Stromal cell of bone marrow (primary cell): ENCODE results near the gene MRPL28.
"Not testable (repeated sequence)": the region's sequence is repeated elsewhere in the genome, so short reads cannot be mapped to it uniquely, and the experiment has no call there.

Source experiments
- DNase-seq: peaks from one replicate; pipeline ENCODE4 v3.0.0-alpha.2; 2012; ENCODE audit warnings: low read depth

The MRPL28 gene

DNA sequence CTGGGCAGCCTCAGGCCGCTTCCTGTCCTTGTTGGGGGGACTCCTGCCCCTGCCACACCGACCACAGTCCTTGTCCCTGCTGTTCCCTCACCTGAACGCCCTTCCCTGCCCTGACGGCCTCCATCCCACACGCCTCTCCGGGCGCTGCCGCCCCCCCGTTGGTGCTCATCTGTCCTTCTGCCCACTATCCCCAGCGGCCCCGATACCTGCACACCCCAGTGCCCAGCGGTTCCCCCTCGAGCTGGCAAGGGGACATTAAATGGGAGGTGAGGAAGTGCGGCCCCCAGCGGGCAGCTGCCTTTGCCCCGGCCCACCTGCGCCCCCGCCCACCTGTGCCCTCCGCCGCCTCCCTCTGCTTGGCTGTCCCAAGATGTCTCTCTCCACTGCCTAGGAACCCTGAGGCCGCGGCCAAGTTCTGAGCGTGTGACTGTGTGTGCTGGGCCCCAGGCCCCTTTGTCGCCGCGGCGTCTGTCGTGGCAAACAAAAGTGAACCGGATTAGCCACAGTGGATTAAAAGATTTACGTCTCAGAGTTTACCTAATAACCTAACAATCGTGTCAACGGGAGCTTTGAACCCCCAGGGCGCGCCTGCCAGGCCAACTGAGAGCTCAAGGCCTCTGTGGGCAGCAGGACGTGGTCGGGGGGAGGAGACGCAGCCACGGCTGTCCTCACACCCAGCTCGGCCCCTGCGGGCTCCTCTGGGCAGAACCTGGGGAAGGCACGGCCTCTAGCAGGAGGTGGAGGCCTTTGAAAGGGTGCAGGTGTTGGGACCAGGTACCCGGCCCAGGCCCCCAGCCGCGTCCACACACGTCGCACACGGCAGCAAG, 10.3 kb downstream of the MRPL28 start:
- DNase-seq = no peak

DNA sequence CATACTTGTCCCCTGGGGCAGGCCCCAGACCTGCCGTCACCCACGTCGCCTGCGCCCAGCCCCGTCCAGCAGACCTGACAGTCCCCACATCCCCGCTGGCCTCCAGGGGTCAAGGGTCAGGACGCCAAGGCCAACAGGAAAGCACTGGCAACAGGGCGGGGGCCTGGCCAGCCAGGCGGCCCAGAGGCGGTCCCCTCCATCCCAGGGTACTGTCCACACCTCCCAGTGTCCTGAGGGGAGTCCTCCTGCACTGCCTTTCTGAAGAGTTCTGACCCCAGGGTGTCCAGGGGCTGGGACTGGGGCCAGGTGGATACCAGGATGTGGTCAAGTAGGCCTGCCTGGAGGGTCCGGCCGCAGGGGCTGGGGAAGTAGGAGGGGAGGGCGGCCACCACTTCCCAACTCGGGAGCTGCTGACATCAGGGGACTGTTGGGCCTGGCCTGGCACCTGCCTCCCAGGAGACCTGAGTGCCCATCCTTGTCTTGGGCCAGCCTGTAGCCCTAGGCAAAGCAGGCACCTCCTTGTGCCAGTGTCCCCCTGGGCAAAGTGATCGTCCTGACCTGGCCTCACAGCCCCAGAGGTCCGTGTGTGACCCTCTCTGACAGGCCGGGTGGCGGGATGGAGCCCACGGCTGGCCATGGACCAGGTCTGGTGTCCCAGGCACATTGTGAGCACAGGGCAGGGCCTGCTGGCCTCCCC, 11.1 kb downstream of the MRPL28 start:
- DNase-seq = no peak

DNA sequence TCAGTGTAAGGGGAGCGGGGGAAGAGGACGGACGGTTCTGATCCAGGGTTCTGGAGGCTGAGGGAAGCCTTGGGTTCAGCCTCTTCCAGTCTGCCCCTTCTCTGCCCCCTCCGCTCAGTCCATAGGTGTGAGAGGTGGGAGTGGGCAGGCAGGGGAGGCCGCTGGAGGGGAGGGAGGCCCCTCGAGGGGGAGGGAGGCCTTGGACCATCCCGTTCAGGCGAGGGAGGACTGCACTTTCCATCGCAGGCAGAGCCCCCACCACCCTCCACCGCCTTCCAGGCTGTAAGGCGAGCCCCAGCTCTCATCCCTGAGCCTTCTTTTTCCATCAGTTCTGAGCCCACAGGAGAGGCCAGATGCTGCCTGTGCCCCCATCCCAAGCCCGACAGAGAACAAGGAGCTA, 13.6 kb downstream of the MRPL28 start:
- no peak for DNase-seq

DNA sequence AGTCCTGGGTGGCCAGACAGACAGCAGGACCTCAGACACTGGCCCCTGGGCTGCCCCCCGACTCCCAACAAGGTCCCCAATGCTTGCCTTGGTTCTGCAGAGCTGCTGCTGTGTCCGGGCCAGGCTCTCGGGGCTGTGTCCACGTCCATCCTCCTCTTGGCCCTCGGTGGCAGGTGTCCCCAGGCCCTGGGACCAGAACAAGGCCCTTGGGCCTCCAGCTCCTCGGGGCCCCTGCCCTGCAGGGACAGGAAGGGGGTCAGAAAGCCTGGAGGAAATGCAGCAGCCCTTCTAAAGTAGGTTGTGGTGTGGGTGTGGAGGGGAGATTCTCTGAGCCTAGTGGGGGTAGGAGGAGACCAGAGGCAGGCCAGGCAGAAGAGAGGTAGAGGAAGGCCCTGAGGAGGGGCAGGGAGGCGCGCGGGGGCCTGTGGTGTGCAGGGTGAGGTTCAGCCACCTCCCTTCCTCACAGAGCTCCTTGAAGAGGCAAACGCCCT, 15.3 kb downstream of the MRPL28 start:
- DNase-seq = no peak

DNA sequence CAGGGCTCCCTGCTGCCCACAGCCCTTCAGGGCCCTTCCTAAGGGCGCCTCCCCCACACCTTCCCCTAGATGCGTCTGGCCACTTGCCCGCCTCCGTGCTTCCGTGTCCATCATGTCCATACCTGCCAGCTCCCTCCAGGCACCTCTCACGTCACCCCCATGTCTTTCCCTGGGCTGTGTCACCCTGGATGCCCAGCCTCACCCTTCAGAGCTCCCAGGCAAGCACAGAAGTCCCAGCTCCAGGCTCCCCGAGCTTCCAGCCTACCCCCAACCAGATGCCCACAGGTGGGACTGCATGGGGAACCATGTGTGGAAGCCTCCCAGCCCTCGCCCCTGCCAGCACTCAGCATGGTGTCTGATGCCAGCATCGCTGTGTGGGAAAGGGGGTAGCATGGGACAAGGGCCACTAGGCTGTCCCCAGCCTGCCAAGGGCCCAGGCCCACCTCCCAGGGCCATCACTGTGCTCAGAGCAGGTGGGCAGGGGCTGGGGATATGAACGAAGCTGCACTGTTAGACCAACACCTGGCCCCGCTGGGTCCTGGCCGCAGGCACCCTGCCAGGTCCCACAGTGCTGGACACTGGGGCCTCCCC, 16.0 kb downstream of the MRPL28 start:
- DNase-seq = no peak

DNA sequence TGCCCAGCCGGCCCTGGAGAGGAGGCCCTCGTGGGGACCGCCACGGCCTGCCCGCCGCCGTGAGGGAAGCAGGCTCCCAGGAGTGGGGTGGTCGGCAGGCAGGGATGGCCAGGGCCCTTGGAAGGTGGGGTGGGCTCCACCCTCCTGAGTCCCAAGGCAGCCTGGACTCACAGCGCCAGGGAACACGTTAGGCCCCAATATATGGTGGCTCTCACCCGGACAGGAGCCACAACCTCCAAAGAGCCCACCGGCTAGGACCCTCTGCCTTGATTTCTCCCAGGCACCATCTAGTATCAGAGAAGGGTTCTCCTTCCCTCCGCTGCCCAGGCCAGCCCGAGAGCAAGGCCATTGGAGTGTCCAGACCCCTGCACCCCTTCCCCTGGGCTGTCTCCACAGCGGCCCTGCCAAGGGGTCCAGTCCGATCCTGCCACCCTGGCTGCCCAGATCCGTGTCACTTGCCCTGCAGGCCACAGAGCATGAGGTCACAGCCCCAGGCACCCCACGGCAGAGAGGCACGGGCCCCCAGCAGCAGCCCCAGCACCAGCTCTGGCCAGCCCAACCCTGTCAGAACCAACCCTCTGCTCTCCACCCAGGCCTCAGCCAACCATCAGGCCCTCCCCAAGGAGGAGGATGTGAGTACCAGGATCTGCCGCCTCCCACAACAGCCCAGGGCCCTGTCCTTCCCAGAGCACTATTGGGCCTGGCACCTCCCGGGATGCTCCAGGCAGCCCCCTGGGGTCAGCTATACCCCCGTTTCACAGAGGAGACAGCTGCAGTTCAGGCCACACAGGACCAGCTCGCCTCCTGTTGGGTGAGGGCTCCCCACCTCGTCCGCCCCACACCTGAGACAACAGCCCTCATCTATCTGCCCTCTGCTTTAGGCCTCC, 16.7 kb downstream of the MRPL28 start:
- DNase-seq = no peak

DNA sequence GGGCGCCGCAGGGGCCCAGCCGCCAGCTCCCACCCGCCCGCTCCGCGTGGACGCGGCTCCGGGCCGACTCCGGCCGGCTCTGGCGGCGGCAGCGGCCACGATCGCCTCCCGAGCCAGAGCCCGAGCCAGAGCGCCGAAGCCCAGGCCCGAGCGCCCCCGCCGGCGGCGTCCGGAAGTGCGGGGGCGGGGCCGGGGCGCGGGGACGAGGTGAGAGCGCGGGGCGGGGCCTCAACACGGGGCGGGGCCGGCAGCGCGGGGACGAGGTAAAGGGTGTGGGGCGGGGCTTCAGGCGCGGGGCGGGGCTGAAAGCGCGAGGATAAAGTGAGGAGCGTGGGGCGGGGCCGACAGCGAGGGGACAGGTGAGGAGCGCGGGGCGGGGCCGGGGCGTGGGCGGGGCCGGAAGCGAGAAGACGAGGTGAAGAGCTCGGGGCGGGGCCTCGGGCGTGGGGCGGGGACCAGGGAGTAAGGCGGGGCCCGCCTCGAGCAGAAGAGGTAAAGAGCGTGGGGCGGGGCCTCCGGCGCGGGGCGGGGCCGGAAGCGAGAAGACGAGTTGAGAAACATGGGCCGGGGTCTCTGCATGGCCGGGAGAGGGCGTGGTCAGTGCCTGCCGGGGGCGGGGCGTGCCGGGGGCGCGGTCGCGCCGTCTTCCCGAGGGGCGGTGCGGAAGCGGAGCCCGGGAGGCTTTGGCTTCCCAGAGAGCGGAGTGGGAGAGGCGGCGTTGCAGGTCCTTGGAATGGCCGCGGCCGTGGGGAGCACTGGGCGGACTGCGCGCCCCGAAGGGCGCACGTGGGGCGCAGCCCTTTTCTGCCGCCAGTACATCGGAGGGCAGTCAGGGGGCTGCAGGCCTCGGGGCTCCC, 17.6 kb downstream of the MRPL28 start, which contains the start of gene AXIN1:
Gene AXIN1, minus strand, starts transcription at position 177 of the 857 bp plus-strand sequence. CDS start 5,698 bp downstream, outside the sequence.
- peak; percentile 71 for DNase-seq

DNA sequence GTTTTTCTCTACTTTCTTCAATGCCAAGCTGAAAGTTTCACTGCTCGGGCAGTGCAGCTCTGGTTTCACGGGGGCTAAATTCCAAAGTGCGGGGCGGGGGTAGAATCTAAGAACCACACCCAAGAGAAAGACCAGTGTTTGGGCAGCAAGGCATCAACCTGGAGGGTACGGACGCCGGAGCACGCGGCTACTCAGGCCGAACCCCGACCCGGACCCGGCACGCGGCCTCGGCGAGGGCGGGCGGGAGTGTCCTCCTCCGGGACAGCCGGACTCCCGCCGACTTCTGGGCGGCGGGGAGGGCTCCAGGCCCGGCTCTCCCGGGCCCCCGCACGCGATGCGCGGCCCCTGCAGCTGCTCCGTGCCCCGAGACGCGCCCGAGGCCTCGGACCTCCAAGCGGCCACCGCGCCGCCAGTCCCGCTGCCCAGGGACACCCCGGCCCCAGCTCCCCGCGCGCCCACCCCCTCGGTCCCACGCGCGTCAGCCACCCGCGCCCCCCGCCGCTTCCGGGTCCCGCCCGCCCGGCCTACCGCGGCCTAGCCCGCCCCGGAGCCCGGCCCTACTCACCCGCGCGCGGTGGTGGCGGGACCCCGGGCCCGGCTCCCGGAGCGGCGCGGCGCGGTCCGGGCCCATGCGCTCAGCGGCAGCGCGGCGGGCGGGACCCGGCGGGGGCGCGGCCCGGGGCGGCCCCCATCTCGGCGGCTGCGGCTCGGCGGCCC, 18.4 kb downstream of the MRPL28 start:
- DNase-seq = no peak

DNA sequence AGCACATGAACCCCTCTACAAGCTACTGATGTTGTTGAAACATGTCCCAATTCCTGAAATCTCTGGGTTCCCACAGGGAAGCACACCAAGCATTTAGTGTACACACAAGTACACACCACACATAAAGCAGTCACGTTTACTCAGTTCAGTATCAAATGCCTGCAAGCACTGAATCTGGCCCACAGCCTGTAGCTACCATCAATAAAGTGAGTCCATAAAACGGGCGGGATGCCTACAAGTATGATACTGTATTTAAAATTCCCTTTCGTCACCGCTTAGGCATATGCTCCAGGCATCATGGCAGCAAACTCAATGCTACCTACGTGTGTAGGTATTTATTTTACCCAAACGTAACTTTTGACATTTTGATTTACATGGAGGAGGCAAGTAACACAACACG, 20.1 kb downstream of the MRPL28 start:
- DNase-seq = no peak

DNA sequence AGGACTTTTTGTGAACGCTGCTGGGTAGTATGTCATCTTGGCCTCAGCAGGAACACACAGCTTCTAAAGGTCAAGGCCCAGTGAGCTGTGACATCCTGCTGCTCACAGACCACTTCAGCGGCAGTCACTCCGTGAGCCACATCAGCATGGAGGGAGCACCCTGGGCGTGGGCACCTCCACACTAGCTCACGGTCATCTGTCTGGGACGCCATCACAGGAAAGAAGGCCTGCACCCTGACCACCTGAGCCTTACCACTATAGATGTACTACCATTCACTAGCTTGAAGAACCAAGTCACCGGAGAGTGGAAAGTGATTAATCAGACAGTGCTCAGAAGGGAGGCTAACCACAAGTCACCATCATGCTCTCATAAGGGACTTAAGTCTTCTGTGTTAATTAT, 21.1 kb downstream of the MRPL28 start:
- DNase-seq = no peak

DNA sequence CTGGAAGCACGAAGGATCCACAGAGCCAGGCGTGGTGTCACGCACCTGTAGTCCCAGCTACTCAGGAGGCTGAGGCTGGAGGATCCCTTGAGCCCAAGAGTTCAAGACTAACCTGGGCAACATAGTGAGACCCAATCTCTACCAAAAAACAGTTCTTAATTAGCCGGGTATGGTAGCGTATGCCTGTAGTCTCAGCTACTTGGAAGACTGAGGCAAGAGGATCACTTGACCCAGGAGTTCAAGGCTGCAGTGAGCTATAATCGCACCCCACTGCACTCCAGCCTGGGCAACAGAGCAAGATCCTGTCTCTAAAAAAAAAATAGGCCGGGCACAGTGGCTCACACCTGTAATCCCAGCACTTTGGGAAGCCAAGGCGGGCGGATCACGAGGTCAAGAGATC, 21.8 kb downstream of the MRPL28 start:
- DNase-seq = not testable (repeated sequence)

DNA sequence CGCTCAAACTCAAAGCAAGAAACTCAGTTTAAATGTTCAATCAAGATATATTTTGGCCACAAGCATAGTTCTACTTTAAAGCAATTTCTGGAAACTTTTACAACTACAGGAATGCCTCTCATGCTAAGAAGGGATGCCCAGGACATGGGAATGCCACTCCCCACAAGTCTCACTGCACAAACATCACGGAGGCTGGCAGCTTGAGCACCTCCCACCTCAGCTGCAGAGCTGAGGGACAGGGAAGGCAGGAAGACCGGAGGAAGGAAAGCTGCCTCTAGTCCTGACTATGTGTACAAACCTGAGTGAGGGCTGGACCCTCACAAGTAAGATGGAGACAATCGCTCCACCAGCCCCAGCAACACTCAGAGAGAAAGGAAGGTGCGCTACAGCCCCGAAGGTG, 23.1 kb downstream of the MRPL28 start:
- no peak for DNase-seq

DNA sequence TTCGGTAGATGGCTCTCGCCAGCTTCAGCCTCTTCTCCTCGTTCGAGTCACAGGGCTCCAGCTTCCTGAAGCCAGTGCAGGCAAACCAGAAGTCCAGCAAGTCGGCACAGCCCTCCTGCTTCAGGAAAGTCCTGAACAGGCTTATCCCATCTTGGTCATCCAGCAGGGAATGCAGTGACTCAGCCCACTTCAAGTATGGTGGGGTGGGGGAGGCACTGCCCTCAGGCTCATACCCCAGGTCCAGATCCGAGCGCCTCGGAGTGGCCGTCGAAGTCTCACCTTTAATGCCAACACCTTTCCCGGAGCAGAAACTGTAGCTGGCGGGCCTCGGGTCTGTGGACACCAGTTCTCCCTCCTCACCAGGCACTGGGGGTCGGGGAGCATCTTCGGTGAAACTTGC, 23.8 kb downstream of the MRPL28 start:
- DNase-seq = no peak

DNA sequence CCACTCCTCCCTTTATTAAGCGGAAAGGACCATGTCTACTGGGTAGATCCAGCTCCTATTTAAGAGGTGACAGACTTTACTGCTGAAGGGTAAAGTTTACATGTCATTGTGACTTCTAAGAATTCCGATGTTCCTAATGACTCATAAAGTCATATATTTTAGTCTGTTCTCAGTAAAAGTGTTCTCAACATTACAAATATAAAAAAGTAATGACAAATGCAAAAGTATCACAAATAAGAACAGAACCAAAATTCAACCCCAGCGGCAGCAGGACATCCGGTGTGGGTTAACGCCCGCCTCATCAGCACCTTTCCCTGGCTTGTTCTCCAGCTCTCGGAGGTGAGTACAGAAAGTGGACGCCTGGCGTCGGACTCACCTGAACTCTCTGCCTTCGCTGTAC, 24.6 kb downstream of the MRPL28 start:
- no peak for DNase-seq

DNA sequence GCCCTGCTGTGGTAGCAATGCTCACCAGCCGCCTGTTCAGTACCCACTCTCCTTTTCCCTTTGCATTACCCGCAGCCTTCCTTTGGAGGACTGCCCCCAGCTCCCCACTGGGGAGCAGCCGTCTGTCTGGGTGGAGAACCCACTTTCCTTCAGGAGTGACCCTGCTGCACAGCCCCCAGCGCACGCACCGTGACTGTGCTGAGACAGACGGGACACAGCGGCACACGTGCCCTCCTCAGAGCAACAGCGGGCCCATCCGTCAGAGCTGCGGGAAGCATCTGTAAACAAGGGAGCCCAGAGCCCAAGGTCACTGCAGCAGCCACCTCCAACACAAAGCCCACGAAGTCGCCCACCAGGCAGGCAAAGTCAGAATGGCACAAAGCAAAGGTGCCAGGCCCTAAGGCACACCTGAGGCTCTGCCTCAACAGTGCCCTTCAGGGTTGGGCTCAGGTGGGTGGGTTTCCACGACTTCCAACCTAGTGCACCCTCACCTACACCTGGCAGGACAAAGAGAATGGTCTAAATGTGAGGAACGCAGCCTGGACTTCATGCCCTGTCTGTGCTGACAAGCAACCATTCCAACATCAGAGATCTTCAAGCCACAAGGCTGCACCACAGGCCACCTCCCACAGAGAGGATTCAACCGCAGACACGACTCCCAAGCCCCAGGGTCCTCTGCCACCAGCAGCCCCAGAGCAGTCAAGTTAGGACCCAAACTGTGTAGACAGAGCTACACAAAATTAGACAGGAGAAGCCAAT, 27.7 kb downstream of the MRPL28 start:
- no peak for DNase-seq

DNA sequence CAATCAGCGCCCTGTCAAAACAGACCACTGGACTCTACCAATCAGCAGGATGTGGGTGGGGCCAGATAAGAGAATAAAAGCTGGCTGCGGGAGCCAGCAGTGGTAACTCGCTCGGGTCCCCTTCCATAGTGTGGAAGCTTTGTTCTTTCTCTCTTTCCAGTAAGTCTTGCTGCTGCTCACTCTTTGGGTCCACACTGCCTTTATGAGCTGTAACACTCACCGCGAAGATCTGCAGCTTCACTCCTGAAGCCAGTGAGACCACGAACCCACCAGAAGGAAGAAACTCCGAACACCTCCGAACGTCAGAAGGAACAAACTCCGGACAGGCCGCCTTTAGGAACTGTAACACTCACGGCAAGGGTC, 28.4 kb downstream of the MRPL28 start:
- not testable (repeated sequence) for DNase-seq

DNA sequence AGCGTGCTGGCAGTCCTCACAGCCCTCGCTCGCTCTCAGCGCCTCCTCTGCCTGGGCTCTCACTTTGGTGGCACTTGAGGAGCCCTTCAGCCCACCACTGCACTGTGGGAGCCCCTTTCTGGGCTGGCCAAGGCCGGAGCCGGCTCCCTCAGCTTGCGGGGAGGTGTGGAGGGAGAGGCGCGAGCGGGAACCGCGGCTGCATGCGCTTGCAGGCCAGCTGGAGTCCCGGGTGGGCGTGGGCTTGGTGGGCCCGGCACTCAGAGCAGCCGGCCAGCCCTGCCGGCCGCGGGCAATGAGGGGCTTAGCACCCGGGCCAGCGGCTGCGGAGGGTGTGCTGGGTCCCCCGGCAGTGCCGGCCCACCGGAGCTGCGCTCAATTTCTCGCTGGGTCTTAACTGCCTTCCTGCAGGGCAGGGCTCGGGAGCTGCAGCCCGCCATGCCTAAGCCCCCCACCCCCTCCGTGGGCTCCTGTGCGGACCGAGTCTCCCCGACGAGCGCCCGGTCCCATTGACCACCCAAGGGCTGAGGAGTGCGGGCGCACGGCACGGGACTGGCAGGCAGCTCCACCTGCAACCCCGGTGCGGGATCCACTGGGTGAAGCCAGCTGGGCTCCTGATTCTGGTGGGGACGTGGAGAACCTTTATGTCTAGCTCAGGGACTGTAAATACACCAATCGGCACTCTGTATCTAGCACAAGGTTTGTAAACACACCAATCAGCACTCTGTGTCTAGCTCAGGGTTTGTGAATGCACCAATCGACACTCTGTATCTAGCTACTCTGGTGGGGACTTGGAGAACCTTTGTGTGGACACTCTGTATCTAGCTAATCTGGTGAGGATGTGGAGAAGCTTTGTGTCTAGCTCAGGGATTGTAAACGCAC, 29.0 kb downstream of the MRPL28 start:
- DNase-seq = not testable (repeated sequence)

DNA sequence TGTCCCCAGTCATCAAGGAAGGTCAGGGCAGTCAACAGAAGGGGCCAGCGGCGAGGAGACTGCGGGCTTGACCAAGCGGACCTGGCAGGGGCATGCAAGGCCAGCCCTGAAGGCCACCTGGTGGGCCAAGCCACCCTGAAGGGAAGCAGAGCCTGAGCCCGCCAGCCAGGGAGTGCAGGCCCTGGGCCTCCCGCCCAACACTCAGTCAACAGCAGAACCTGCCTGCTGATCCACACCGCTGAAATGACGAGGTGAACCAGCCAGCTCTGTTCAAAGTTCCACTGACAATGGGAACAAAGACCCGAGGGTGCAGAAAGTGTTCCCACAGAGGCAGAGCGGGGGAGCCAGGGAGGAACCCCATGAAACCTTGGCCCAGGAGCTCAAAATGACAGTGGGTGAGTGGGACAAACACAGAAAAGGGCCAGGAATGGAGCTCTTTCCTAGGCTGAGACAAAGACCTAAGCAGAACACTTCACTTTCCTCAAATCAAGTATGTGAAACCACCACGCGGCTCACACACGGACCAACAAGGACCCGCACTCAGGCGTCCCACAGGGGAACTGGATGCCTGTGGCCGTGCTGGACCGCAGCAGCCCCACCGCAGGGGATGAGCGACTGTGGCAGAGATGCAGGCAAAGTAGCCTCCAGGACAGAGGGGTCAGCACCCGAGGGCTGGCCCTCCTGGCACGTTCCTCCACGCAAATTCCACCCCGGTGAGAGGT, 29.8 kb downstream of the MRPL28 start:
- no peak for DNase-seq
